T-helper 1 cell (primary cell): ENCODE measurements around the gene PATL2.
A peak's percentile ranks its signal among the peaks of the same experiment; 100 is the strongest.
"Not testable (repeated sequence)": the region's sequence is repeated elsewhere in the genome, so short reads cannot be mapped to it uniquely, and the experiment has no call there.

Experiments
- DNase-seq, 5 donors: peaks; one replicate each; pipeline ENCODE4 v3.0.0-alpha.2; 2012 to 2020

PATL2 gene

DNA sequence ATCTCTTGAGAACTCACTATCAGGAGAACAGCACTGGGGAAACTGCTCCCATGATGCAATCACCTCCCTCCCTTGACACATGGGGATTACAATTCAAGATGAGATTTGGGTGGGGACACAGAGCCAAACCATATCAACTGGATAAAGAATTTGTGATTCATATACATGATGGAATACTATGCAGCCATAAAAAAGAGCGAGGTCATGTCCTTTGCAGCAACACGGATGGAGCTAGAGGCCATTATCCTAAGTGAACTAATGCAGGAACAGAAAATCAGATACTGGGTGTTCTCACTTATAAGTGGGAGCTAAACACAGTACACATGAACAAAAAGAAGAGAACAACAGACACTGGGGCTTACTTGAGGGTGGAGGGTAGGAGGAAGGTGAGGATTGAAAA lies 64.7 kb downstream of the PATL2 start:
- no peak for DNase-seq

DNA sequence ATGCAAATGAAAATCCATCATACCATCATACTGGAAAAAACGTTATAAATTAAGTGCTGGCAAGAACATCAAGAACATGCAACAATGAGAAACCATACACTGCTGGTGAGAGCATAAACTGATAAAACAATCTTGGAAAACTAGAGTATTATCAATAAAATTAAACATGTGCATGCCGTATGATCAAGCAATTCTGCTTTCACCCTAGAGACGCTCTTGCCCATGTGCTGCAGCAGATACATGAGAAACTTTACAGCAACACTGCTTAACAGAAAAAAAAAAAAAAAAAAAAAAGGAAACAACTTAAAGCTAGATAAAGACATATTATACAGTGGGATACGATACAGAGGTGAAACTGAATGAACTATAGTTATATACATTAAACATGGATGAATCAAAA lies 69.5 kb downstream of the PATL2 start:
- no peak for DNase-seq

DNA sequence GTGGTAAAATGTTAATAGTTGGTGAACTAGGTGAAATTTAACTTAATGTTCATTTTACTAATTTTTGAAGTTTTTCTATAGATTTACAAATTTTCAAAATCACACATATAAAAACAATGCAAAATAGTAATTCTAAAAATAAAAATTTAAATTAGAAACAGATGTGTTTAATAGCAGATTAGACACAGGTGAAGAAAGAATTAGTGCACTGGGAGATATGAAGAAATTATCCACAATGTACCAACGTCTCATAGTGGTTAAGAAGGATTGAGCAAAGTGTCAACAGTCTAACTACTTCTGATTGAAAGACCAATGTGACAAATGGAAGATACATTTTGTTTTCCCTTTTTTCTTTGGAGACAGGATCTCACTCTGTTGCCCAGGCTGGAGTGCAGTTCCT lies 74.1 kb downstream of the PATL2 start:
- DNase-seq = no peak

DNA sequence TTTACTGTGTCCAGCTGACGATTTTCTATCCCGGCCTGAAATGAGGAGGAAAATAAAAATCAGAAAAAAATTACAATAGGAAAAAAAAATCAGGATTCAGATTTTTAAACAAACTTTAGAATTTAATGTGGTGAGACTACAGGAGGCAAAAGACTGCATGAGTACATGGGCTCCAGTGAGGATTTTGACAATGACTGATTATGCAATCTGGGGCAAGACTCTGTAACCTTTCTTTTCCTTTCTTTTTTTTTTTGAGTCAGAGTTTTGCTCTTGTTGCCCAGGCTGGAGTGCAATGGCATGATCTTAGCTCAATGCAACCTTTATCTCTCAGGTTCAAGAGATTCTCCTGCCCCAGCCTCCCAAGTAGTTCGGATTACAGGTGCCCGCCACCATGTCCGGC lies 77.5 kb downstream of the PATL2 start:
- DNase-seq = peak in 1 of 5 donors; percentile 66

DNA sequence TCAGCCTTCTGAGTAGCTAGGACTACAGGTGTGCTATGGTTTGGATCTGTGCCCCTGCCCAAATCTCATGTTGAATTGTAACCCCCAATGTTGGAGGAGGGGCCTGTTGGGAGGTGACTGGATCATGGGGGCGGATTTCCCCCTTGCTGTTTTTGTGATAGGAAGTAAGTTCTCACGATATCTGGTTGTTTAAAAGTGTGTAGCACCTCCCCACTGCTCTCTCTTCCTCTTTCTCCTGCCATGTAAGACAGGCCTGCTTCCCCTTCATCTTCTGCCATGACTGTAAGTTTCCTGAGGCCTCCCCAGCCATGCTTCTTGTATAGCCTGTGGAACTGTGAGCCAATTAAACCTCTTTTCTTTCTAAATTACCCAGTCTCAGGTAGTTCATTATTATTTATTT lies 85.8 kb downstream of the PATL2 start:
- not testable (repeated sequence) for DNase-seq

DNA sequence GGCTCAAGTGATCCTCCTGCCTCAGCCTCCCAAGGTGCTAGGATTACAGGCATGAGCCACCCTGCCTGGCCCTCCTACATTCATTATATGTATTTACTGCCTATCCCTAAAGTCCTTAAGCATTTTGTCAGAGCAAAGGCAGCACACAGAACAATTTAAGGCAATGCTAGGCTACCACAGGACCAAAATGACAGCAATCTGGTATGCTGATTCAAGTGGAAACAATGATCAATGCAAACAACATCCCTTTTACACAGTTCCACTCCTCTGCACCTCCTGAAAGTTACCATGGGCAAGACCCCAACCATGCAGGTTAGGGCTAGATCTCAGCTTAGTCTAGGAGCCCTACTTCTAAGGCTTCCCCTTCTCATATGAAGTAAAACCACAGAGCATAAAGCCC lies 87.9 kb downstream of the PATL2 start:
- no peak for DNase-seq

DNA sequence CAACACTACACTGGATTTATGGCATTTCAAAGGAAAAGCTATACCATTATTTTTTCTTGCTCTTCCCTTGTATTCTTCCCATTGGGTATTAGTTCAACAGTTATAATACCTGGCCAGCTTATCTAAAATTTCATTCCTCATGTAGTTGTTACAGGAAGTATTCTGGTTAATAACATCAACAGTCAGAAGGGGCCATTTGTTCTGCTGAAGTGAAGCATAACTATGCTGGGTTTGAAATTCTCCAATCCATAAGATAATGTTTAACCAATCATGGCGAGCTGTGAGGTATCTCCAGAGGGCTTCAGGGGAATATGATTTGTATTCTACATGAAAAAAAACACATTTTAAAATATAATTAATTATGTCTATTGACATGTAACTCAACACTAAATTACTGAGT lies 91.0 kb downstream of the PATL2 start:
- no peak for DNase-seq

DNA sequence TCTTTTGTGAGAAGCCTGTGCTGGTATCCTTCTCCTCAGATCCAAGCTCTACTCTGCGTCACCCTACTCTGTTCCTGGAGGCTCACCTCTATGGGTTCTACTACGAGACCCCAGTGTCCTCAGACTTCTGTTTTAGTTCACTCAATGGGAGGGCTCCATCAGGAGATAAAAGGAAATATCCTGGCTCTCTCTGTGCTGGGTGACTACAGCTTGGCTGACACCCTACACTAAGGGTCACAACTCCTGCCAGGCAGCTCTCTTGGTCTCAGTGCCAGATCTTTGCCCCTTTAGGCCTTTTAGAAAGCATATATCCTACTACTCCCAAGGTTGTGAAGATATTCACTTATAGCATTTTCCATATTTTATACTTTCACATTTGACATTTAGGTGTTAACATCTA lies 94.1 kb downstream of the PATL2 start:
- DNase-seq = no peak
